ENCODE measurements around the gene TNFRSF9.
"Not testable (repeated sequence)": the region's sequence is repeated elsewhere in the genome, so short reads cannot be mapped to it uniquely, and the experiment has no call there.

The TNFRSF9 gene

GRCh38 chr1:7940745-7941436 lies at the start of gene TNFRSF9:
Gene TNFRSF9, minus strand, starts transcription at chr1:7940839. Its CDS starts 845 bp downstream, at chr1:7939994.
- DNase-seq (ENCODE audit: low spot score), result no peak

- DNase-seq (ENCODE audit: low spot score), result no peak
Measured at GRCh38 chr1:7989762-7990428, 49.3 kb upstream of the TNFRSF9 start.

DNA sequence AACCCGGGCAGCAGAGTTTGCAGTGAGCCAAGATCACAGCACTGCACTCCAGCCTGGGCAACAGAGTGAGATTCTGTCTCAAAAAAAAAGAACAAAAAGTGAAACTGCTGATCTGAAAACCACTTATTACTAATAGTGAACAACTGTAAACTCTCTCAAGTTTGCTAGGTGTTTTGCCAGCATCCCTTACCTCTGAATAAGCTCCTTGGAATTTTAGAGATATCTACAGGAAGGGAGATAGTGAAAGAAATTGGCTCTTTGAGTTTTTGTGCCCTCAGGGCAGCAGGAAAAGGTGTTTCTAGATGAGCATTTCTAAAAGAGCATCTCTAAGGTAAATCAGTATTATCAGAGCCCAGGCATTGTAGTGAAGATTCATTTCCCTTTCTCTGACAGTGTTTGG lies 47.9 kb upstream of the TNFRSF9 start:
- no peak for DNase-seq (ENCODE audit: low spot score)

DNA sequence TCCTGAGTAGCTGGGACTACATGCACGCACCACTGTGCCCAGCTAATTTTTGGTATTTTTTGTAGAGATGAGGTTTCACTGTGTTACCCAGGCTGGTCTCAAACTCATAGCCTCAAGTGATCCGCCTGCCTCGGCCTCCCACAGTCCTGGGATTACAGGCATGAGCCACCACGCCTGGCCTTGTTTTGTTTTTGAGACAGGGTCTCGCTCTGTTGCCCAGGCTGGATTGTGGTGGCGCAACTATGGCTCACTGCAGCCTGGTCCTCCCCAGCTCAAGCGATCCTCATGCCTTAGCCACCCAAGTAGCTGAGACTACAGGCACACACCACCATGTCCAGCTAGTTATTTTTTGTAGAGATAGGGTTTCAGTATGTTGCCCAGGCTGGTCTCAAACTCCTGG lies 46.9 kb upstream of the TNFRSF9 start:
- DNase-seq (ENCODE audit: low spot score), result no peak

DNA sequence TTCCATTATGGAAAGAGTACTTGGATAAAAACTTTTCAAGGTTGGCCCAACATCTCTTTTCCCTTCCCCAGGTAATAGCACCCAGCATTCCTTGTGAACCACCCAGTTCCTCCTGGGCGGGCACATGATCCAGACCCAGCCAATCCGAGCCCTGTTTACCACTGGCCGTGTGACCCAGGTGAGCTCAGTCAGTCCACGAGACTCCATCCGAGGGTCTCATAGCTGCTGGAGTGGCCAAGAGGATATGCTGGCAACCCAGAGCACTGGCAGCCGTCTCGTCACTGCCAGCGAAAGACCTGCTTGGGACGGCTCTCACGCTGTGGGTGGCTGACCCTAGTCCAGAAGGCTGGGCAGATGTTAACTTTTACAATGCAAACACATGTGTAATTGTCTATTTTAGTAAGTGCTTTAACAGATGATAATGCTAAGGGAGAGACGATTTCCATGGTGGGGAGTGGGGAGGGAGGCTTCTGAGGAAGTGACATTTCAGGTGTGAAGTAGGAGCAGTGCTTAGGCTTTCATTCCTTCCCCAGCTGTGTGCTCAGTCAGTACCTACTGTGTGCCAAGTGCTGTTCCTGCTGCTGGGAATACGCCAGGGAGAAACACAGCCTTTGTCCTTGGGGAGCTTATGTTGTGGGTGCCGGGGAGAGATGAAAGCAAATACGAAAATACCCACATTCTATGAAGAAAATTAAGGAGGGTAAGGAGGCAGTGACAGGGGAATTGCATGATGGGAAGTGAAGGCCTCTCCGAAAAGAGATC lies 45.4 kb upstream of the TNFRSF9 start:
- DNase-seq (ENCODE audit: low spot score), result no peak

- no peak for DNase-seq (ENCODE audit: low spot score)
Measured at GRCh38 chr1:7984811-7985210, 44.2 kb upstream of the TNFRSF9 start.

DNA sequence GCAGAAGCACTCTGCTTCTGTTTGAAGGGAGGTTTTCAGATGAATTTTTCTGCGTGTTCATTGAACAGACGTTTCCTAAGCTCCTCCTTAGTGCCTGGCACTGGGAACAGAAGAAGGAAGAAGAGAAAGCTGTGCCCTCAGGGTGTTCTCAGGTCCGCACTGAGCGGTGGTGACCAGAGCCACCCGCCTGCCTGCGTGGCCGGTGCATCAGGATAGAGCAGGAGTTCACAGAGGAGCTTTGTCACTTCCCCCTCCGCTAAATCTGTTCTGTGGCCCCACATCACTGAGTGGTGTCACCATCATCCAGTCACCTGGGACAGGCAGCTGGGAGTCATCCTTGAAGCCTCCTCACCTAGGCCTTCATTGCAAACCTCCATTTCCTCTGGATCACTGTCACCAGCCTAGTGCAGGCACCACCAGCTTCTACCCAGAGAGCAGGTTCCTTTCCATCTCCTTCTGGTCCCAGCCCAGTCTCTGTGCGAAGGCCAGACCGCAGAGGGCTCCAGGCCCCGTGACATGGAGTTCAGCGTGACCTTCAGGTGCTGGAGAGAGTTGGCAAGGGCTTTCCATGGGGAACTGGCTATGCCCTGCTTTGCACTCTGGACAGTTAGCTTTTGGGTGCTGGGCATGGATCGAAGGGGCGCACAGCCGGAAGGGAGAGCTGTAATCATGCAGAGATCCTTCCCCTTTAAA lies 42.6 kb upstream of the TNFRSF9 start:
- DNase-seq (ENCODE audit: low spot score), result no peak

GRCh38 chr1:7980984-7981383 lies 40.3 kb upstream of the TNFRSF9 start:
- DNase-seq (ENCODE audit: low spot score), result no peak

DNA sequence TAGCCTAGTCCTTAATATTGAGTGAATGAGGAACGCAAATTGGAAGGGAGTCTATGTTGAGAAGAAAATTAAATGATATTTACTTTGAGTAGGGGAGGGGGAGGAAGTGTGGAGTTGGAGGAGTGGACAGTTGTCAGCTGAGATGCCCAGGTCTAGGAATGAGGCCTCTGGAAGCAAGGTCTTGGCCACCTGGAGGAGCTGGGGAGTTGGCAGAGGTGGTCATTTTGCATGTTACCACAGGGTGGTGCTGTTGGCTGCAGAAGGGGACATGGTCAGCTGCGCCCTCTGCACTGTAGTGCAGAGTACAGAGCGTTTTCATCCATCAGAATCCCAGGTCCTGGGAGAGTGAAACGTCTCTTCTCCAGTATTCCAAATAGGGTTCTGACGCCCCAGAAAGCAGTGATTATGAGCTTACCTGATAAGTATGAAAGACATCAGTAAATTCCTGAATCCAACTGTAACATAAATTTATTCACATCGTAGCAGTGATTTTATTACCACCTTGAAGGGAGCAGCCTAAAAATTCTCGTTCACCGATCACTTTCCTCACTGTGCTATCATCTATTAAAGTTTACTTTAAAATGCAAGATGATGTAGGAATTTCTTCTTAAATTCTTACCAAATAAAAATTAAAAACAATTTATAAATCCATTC lies 34.7 kb upstream of the TNFRSF9 start:
- peak; percentile 85 for DNase-seq (ENCODE audit: low spot score)

- DNase-seq (ENCODE audit: low spot score), result no peak
Measured at GRCh38 chr1:7973086-7973485, 32.4 kb upstream of the TNFRSF9 start.

DNA sequence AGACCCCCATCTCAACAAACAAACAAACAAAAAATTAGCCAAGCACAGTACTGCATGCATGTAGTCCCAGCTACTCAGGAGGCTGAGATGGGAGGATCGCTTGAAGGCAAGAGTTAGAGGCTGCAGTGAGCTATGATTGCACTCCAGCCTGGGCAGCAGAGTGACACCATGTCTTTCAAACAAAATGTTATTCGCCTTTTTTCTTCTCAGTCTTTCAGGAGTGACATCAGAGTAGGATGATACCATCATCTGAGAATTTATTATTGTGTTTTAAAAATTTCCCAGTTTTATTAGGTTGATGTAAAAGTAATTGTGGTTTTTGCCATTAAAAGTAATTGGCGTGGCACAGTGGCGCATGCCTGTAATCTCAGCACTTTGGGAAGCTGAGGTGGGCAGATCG lies 31.6 kb upstream of the TNFRSF9 start:
- DNase-seq (ENCODE audit: low spot score), result no peak

DNA sequence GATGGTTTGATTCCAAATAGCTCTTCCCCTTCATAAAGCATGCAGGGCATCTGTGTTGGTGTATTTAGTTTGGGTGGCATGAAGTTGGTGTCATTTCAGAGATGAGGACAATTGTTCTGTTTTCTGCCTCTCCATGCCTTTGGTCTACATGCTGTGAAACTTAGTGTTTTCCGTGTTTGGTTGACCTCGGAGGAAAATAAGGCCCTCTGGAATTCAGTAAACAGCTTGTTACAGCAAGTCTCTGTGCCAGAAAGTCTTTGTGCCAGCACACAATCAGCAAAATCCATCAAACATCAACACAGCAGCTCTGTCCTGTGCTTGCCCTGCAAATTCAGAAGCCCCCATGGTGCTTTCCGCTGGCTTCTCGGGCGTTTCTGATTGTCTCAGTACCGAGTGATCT lies 30.4 kb upstream of the TNFRSF9 start:
- no peak for DNase-seq (ENCODE audit: low spot score)

- DNase-seq (ENCODE audit: low spot score), result no peak
Measured at GRCh38 chr1:7970246-7970645, 29.6 kb upstream of the TNFRSF9 start.

DNA sequence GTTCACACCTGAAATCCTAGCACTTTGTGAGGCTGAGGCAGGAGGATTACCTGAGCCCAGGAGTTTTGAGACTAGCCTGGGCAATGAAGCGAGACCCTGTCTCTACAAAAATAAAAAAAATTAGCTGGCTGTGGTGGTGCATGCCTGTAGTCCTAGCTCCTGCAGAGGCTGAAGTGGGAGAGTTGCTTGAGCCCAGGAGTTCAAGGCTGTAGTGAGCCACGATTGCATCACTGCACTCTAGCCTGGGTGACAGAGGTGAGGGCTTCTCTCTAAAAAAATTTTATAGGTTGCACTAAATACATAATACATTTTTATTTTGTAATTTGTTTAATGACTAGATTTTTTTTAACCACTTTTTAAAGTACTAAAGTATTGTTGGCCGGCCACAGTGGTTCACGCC lies 27.0 kb upstream of the TNFRSF9 start:
- DNase-seq (ENCODE audit: low spot score), result no peak

- no peak for DNase-seq (ENCODE audit: low spot score)
Measured at GRCh38 chr1:7967196-7967595, 26.6 kb upstream of the TNFRSF9 start.

DNA sequence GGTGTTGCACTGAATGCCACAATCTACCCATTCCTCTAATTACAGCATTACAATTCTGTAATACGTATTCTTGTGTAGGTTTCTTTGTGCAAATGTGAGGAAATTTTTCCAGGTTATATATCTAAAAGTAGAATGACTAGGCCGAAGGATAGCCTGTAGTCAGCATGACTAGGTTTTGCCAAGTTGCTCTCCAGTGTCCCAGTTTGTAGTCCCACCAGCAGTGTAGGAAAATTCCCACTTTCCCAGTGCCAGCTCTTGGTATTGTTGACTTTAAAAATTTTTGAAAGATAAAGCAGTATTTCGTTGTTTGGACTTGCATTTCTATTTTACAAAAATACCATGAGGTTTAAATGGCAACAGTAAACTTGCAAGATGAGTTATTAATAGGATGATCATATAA lies 23.8 kb upstream of the TNFRSF9 start:
- DNase-seq (ENCODE audit: low spot score), result no peak

GRCh38 chr1:7963841-7964240 lies 23.2 kb upstream of the TNFRSF9 start:
- not testable (repeated sequence) for DNase-seq (ENCODE audit: low spot score)

GRCh38 chr1:7963378-7963730 lies 22.7 kb upstream of the TNFRSF9 start:
- DNase-seq (ENCODE audit: low spot score), result not testable (repeated sequence)

DNA sequence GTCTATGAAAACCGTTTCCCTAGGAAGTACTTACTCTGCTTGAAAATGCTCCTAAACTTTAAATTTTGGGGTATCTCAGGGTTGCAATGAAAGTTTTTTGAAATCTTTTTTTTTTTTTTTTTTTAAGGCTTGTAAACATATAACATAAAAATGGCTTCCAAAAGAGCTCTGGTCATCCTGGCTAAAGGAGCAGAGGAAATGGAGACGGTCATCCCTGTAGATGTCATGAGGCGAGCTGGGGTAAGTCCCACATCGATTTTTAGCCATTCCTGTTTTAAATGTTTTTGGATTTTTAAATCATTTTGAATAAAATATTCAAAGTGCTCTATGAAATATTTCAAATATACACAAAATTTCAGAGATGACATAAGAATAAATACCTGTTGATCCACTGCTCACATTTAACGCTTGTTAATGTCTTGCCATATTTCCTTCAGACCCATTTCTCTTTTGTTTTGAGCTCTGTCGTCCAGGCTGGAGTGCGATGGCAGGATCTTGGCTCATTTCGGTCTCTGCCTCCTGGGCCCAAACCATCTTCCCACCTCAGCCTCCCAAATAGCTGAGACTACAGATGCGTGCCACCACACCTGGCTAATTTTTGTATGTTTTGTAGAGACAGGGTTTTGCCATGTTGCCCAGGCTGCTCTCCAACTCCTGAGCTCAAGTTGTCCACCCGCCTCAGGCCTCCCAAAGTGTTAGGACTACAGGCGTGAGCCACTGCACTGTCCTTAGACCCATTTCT lies 22.2 kb upstream of the TNFRSF9 start:
- DNase-seq (ENCODE audit: low spot score), result no peak

- DNase-seq (ENCODE audit: low spot score), result no peak
Measured at GRCh38 chr1:7962014-7962335, 21.3 kb upstream of the TNFRSF9 start.

DNA sequence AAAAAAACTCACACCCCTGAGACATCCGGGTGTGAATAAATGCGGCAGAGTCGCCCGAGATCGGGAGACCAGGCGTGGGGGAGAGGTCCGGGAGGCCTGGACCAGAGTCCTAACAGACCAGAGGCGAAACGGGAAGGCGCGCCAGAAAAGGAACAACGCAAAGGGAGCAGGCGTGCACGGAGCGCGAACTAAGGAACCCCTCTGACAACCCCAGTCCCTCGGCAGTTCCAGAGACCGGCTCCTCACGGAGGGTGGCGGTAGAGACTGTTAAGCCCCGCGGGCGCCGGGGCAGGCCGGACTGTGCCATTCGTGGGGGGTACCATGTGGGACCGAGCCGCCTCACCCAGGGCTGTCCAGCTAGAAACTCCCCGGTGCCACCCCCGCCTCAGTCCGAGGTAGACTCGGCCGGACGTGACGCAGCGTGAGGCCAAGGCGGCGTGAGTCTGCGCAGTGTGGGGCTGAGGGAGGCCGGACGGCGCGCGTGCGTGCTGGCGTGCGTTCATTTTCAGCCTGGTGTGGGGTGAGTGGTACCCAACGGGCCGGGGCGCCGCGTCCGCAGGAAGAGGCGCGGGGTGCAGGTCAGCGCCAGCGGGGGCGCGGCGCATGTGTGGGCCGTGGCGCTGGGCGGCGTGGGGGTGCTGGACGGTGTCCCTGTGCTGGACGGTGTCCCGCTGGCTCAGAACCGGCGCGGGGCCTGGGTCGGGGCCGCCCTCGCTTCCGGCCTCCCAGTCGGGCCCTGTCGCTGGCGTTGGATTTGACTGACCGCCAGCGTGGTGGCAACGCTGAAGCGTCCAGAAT lies 20.8 kb upstream of the TNFRSF9 start, which contains the start of gene PARK7:
TSS of gene PARK7 (plus strand) at position 496 of the 798 bp plus-strand sequence. CDS start 1,075 bp downstream, outside the sequence.
- peak; percentile 100 for DNase-seq (ENCODE audit: low spot score)

Measured in ecto neural progenitor cell (in vitro differentiated cells).